ENCODE data around the gene GPR32.
"Not testable (repeated sequence)": the region's sequence is repeated elsewhere in the genome, so short reads cannot be mapped to it uniquely, and the experiment has no call there.

The GPR32 gene

GRCh38 chr19:50797781-50798658 is 27.8 kb downstream of the GPR32 start:
- in situ Hi-C loops (cut with HindIII; ENCODE audit: low sequenced_read_pairs) = no loop called here

DNA sequence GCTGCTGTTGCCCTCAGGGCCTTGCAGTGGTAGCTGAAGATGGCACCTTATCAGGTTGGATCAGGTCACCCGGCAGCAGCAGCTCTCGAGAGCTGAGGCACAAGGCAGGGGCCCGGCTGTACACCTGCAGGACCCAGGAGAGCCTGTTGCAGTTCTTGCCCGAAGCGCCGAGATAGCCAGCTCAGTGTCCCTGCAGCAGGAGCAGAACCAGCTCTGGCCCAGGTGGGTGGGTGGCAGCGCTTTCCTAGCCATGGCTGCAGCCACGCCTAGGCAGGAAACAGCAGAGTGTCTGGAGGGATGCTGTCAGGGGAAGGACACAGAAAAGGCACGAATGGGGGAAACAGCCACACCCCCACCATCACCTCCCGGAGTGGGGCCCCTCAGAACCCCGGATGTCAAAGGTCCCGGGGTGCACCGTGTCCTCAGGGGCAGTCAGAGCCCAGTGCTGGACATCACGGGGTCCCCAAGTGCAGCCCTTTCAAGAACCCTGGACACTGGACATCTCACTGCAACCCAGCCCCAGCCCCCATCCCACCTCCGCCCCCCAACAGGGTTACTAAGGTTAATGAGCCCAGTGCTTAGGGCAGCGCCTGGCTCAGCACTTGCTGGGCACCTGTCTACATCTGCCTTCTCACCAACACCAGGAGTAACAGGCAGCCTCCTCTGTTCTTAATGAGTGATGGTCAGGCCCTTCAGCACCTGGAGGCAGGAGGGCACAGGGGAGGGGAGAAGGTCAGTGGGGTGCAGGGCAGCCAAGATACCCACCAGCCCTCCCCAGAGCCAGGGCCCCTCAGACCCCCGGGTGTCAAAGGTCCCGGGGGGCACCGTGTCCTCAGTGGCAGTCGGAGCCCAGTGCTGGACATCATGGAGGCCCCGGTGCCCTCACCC is 28.6 kb downstream of the GPR32 start:
- in situ Hi-C loops (cut with HindIII; ENCODE audit: low sequenced_read_pairs) = no loop called here

GRCh38 chr19:50799547-50799851 is 29.2 kb downstream of the GPR32 start:
- in situ Hi-C loops (cut with HindIII; ENCODE audit: low sequenced_read_pairs) = no loop called here

GRCh38 chr19:50801107-50801506 is 30.8 kb downstream of the GPR32 start:
- in situ Hi-C loops (cut with HindIII; ENCODE audit: low sequenced_read_pairs) = no loop called here

GRCh38 chr19:50803633-50804419 is 33.6 kb downstream of the GPR32 start:
- in situ Hi-C loops (cut with HindIII; ENCODE audit: low sequenced_read_pairs) = no loop called here

GRCh38 chr19:50804420-50805272 is 34.4 kb downstream of the GPR32 start:
- in situ Hi-C loops (cut with HindIII; ENCODE audit: low sequenced_read_pairs) = no loop called here

DNA sequence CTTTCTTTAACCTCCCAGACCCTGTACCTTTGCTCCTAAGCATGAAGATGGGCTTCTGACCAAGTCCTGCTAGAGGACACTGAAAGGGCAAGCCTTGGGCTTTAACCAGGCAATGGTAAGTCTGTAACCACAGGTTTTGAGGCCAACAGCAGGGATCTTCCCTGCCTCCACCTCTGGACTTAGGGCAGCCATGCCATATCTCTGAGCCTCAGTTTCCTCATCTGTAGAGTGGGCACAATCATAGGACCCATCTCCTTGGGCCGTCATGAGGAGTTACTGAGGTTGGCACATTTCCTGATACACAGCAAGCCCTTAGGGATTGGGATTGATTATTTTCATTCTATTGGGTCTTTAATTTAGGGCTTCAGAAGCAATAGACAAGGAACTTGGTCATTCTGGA is 38.6 kb downstream of the GPR32 start:
- in situ Hi-C loops (cut with HindIII; ENCODE audit: low sequenced_read_pairs) = no loop called here

DNA sequence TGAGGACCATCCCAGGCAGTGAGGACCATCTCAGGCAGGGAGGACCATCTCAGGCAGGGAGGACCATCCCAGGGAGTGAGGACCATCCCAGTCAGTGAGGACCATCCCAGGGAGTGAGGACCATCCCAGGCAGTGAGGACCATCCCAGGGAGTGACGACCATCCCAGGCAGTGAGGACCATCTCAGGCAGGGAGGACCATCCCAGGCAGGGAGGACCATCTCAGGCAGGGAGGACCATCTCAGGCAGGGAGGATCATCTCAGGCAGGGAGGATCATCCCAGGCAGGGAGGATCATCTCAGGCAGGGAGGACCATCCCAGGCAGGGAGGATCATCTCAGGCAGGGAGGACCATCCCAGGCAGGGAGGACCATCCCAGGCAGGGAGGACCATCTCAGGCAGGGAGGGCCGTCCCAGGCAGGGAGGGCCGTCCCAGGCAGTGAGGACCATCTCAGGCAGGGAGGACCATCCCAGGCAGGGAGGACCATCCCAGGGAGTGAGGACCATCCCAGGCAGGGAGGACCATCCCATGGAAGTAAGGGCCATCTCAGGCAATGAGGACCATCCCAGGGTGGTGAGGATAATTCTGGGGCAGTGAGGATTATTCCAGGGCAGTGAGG is 41.5 kb downstream of the GPR32 start:
- in situ Hi-C loops (cut with HindIII; ENCODE audit: low sequenced_read_pairs) = not testable (repeated sequence)

DNA sequence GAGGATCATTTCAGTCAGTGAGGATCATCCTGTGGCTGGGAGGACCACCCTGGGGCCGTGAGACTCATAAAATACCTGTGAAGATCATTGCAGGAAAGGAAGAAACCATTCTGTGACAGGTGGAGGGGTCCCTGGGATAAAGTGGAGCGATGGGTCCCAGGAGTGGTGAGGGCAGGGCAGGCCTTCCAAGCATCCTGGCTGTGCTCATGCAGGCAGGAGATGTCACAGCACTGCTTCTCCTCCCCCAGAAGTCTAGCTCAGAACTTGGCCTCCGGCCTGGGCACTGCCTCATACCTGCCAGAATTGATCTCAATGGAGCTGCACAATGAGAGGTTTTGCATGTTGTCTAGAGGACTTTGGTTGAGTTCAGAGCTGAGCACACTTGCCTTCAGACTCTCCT is 42.2 kb downstream of the GPR32 start:
- in situ Hi-C loops (cut with HindIII; ENCODE audit: low sequenced_read_pairs) = no loop called here

GRCh38 chr19:50814883-50815282 is 44.6 kb downstream of the GPR32 start:
- in situ Hi-C loops (cut with HindIII; ENCODE audit: low sequenced_read_pairs) = no loop called here

- in situ Hi-C loops (cut with HindIII; ENCODE audit: low sequenced_read_pairs) = no loop called here
Observed at GRCh38 chr19:50815439-50815838, 45.2 kb downstream of the GPR32 start.

DNA sequence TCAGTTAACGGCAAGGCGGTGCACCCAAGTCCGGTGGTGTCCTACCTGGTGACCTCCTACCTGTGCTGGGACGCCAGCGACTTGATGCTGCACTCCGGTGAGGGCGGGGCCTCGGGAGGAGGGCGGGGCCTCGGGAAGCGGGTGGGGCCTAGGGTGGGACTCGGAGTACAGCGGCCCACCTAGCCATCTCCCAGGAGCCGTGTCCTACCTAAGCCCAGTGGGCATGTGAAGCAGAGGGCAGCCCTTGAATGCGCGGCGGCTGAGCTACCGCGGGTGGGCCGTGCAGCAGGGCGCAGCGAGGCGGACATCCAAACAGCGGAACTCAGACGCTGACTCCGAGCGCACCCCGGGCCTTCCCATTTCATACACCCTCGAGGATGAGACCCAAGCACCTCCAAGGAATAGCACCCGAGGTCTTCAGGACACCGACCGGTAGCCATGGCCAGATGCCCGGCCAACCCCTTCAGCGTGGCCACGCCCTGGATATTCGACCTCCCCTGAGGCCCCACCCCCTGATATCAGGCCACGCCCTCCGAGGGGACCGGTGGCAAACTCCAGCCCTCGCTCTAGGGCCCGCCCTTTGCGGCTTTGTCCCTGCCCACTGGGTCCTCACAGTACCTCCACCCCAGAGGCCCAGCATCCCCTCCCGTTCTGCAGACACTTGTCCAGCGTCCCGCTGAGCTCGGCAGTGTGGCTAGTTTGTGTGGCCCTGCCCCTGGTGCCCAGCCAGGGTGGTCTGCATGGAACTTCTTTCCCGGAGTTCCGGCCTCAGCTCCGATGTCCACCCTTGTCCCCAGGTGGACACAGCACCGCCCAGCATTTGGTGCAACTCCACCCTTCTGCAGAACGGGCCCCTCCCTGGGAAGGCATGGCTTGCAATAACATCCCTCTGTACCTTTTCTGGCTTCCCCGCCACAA is 47.9 kb downstream of the GPR32 start:
- in situ Hi-C loops (cut with HindIII; ENCODE audit: low sequenced_read_pairs) = no loop called here

DNA sequence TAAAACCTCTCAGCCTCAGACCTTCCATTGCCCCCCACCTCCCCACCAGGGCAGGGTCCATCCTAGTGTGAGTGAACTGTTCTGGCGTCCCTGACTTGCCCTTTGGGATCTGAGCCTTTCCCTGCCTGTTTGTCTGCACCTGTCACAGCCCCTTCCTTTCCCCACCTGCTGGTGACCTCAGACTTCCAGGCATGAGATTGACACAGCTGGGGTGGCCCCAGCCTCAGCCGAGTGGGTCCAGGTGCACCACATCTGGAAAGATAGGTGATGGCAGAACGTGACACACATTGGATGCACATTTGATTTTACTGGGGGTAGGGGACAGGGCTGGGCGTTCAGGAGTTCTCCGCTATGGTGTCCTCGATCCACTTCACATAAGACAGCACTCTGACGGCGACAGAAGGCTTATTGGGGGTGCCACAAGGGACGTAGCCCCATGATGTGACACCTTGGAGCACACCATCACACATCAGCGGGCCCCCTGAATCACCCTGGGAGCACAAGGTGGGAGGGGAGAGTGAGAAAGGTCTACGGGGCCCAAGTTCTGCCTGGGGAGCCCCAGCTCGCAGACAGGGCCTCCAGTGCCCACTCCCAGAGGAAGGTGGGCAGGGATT is 48.7 kb downstream of the GPR32 start:
- in situ Hi-C loops (cut with HindIII; ENCODE audit: low sequenced_read_pairs) = no loop called here

DNA sequence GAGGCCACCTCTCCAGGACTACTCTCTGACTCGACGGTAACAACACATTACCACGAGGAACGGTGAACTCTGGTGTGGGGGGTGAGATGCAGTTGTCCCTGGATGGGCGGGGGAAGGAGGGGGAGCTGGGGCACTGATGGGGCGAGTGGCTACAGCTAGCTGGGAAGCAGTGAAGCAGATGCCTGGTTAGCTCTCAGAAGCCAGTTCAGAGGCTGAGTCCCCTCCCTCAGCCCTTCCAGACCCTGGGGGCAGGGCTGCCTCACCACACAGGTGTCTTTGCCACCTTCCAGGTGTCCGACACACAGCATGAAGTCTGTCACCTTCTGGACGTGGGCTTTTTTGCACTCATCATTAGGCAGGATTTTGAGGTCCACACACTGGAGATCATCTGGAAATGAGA is 49.4 kb downstream of the GPR32 start:
- in situ Hi-C loops (cut with HindIII; ENCODE audit: low sequenced_read_pairs) = no loop called here

DNA sequence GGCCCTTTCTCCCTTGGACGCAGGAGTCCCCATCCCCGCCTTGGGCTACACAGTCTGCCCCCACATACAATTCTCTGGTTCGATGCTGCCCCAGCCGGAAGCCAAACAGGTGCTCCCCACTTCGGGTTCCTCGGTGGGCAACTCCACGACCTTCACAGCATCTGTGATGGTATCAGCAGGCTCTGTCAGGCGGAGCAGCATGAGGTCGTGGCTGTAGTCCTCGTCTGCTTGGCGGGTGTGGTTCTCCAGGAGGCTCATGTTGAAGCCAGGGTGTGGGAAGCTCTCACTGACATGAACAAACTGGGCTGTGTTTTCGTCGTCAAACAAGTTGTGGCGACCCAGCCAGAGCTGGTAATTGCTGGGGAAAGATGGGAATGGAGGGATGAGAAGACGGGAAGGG is 49.8 kb downstream of the GPR32 start:
- in situ Hi-C loops (cut with HindIII; ENCODE audit: low sequenced_read_pairs) = no loop called here

GRCh38 chr19:50820549-50821247 is 50.4 kb downstream of the GPR32 start:
- in situ Hi-C loops (cut with HindIII; ENCODE audit: low sequenced_read_pairs) = no loop called here

DNA sequence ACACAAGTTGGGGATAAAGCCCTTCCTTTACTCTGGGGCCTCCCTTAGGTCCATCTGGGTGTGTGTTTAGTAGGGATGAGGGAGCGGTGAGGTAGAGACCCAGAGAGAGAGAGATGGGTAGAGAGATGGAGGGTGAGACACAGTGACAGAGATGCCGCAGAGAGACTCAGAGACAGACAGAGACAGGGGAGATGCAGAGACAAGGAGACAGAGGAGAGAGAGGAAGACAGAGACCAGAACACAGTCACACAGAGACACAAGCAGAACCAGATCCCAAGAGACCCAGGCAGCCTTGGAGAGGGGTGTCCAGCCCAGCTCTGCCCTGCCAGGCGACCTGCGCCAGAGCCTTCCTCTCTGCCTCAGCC is 51.0 kb downstream of the GPR32 start:
- in situ Hi-C loops (cut with HindIII; ENCODE audit: low sequenced_read_pairs) = no loop called here
